Stomach (tissue), 4 donors: ENCODE measurements around the gene TPP1.

Experiments
- EP300 ChIP-seq: sonication (generic); formaldehyde crosslinking; IDR thresholded peaks from one replicate; pipeline ENCODE4 v1.6.1; 2017; ENCODE audit warnings: antibody characterized with exemption
- POLR2A ChIP-seq, 4 donors: fragments of 450-650 bp; IDR thresholded peaks; one replicate each; pipeline ENCODE4 v1.6.1; 2016; ENCODE audit warnings: antibody characterized with exemption in 4 of 4, control low read depth in 2 of 4, mild to moderate bottlenecking in 1 of 4, moderate library complexity in 1 of 4
- POLR2AphosphoS5 ChIP-seq, 3 donors: sonication (generic); formaldehyde crosslinking; IDR thresholded peaks; one replicate each; pipeline ENCODE4 v1.6.1; 2016; ENCODE audit warnings: antibody characterized with exemption in 3 of 3
- TF ChIP-seq, protein P1 (sequence below), 7 experiments: fragments of 450-650 bp in 4 of 7; fragments of 200-600 bp in 3 of 7; sonication (generic) in 3 of 7; IDR thresholded peaks; one replicate each; pipeline ENCODE4 v1.5.1; 2016 to 2019; ENCODE audit warnings: antibody characterized with exemption in 7 of 7, control low read depth in 2 of 7, mild to moderate bottlenecking in 1 of 7

DNA sequence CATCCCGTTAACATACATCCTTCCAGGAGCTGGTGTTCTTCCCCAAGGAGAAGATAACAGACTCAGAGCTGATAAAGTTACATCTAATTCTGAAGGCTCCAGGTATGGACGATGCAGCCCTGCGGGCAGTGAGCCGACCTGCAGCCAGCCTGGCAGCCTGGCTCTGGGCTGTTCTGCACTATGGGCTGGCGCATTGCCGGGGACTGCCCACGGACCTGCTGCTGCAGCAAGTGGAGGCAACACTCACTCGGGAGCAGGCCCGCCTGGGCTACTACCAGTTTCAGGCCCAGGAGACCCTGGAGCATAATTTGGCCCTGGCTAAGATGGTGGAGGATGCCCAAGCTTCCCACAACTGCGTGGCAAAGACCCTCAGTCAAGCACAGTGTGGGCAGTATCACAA is 55.6 kb downstream of the TPP1 start:
- TF ChIP-seq, protein P1, sequence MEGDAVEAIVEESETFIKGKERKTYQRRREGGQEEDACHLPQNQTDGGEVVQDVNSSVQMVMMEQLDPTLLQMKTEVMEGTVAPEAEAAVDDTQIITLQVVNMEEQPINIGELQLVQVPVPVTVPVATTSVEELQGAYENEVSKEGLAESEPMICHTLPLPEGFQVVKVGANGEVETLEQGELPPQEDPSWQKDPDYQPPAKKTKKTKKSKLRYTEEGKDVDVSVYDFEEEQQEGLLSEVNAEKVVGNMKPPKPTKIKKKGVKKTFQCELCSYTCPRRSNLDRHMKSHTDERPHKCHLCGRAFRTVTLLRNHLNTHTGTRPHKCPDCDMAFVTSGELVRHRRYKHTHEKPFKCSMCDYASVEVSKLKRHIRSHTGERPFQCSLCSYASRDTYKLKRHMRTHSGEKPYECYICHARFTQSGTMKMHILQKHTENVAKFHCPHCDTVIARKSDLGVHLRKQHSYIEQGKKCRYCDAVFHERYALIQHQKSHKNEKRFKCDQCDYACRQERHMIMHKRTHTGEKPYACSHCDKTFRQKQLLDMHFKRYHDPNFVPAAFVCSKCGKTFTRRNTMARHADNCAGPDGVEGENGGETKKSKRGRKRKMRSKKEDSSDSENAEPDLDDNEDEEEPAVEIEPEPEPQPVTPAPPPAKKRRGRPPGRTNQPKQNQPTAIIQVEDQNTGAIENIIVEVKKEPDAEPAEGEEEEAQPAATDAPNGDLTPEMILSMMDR (IDR thresholded peaks at IDR 0.05): no peak
- TF ChIP-seq POLR2AphosphoS5 (IDR thresholded peaks at IDR 0.05): no peak
- no peak for TF ChIP-seq POLR2A (IDR thresholded peaks at IDR 0.05)
- TF ChIP-seq EP300: no peak
